IPS-NIHi11 (cell line): ENCODE data around the gene ANP32B.
"Not testable (repeated sequence)": the region's sequence is repeated elsewhere in the genome, so short reads cannot be mapped to it uniquely, and the experiment has no call there.

Source experiments
- DNase-seq: peaks from one replicate; pipeline ENCODE4 v3.0.0; 2012; ENCODE audit warnings: mixed read lengths, low spot score

ANP32B gene

GRCh38 chr9:97963232-97963631 is 19.9 kb upstream of the ANP32B start:
- no peak for DNase-seq

- DNase-seq: no peak
Measured at GRCh38 chr9:97964901-97965300, 18.2 kb upstream of the ANP32B start.

- DNase-seq: peak; percentile 43
Measured at GRCh38 chr9:97966493-97966892, 16.6 kb upstream of the ANP32B start.

- no peak for DNase-seq
Measured at GRCh38 chr9:97969014-97969413, 14.1 kb upstream of the ANP32B start.

GRCh38 chr9:97970165-97970564 is 13.0 kb upstream of the ANP32B start:
- DNase-seq: no peak

- DNase-seq: no peak
Measured at GRCh38 chr9:97972753-97973152, 10.4 kb upstream of the ANP32B start.

- no peak for DNase-seq
Measured at GRCh38 chr9:97975376-97975775, 7.8 kb upstream of the ANP32B start.

GRCh38 chr9:97976633-97977032 is 6.5 kb upstream of the ANP32B start:
- not testable (repeated sequence) for DNase-seq

- no peak for DNase-seq
Measured at GRCh38 chr9:97978371-97979130, 4.6 kb upstream of the ANP32B start.

GRCh38 chr9:97979788-97980478 is 3.2 kb upstream of the ANP32B start:
- DNase-seq: no peak

GRCh38 chr9:97980479-97980803 is 2.7 kb upstream of the ANP32B start:
- no peak for DNase-seq

- DNase-seq: no peak
Measured at GRCh38 chr9:97980918-97981845, 2.0 kb upstream of the ANP32B start.

- peak; percentile 50 for DNase-seq
Measured at GRCh38 chr9:97981846-97982682, 1.1 kb upstream of the ANP32B start.

- peak; percentile 72 for DNase-seq
Measured at GRCh38 chr9:97983589-97984187, 547 bp downstream of the ANP32B start.

GRCh38 chr9:97984188-97985057 is 1.3 kb downstream of the ANP32B start:
- DNase-seq: peak; percentile 83

- no peak for DNase-seq
Measured at GRCh38 chr9:97985058-97985861, 2.1 kb downstream of the ANP32B start.

GRCh38 chr9:97987487-97987886 is 4.3 kb downstream of the ANP32B start:
- no peak for DNase-seq

GRCh38 chr9:97990259-97990658 is 7.1 kb downstream of the ANP32B start:
- peak; percentile 29 for DNase-seq

- DNase-seq: no peak
Measured at GRCh38 chr9:97991818-97992217, 8.7 kb downstream of the ANP32B start.
